WTC11 (cell line): Measurements from ENCODE around the gene PRKCE.

Experiments
- NR1H2 ChIP-seq: sonication (generic); formaldehyde crosslinking; IDR thresholded peaks from 2 replicates; pipeline ENCODE4 v1.9.0; 2021; ENCODE audit warnings: mild to moderate bottlenecking, moderate library complexity, missing genetic modification reagents
- NR2C2 ChIP-seq: sonication (generic); formaldehyde crosslinking; IDR thresholded peaks from 2 replicates; pipeline ENCODE4 v1.8.0; 2022; ENCODE audit warnings: mild to moderate bottlenecking, missing genetic modification reagents
- TF ChIP-seq, protein P1 (sequence below): fragments of 200-600 bp; IDR thresholded peaks from 2 replicates; pipeline ENCODE4 v1.8.0; 2022; ENCODE audit warnings: antibody characterized with exemption

DNA sequence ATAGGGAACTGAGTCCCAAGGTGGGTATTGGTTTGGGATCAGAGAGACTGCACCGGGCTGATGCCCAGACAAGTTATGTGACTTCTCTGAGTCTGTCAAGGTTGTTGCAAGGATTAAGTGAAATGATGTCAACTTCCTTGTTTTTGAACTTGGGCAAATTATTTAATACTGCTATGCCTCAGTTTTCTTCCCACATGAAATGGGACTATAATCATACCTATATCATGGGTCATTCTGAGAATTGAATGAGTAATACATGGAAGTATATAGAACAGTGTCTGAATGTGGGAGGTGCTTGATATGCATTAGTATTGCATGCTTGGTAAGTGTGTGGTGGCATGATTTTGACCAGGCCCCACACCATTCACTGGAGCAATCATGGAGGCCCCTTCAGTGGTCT is 99.0 kb downstream of the PRKCE start:
- TF ChIP-seq, protein P1, sequence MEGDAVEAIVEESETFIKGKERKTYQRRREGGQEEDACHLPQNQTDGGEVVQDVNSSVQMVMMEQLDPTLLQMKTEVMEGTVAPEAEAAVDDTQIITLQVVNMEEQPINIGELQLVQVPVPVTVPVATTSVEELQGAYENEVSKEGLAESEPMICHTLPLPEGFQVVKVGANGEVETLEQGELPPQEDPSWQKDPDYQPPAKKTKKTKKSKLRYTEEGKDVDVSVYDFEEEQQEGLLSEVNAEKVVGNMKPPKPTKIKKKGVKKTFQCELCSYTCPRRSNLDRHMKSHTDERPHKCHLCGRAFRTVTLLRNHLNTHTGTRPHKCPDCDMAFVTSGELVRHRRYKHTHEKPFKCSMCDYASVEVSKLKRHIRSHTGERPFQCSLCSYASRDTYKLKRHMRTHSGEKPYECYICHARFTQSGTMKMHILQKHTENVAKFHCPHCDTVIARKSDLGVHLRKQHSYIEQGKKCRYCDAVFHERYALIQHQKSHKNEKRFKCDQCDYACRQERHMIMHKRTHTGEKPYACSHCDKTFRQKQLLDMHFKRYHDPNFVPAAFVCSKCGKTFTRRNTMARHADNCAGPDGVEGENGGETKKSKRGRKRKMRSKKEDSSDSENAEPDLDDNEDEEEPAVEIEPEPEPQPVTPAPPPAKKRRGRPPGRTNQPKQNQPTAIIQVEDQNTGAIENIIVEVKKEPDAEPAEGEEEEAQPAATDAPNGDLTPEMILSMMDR = no peak
- TF ChIP-seq NR2C2 (CRISPR knock-in tag) = no peak
- TF ChIP-seq NR1H2 = no peak
